Measurements from ENCODE around the gene REPS2.

DNA sequence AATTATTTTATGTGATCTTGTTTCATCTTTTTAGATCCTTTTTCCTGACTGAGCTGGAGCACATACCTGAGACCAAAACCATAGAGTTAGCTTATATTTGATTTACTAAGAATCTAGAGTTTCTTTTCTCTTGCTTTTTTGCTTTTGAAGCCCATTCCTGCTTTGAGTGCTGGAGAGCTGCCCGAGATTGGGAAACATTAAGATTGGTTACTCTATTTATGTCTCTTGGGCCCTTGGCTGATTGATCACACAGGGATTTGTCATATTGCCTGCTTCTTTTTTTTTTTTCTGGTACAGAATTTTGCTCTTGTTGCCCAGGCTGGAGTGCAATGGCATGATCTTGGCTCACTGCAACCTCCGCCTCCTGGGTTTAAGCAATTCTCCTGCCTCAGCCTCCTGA is 73.9 kb downstream of the REPS2 start:
- TF ChIP-seq, protein P1, sequence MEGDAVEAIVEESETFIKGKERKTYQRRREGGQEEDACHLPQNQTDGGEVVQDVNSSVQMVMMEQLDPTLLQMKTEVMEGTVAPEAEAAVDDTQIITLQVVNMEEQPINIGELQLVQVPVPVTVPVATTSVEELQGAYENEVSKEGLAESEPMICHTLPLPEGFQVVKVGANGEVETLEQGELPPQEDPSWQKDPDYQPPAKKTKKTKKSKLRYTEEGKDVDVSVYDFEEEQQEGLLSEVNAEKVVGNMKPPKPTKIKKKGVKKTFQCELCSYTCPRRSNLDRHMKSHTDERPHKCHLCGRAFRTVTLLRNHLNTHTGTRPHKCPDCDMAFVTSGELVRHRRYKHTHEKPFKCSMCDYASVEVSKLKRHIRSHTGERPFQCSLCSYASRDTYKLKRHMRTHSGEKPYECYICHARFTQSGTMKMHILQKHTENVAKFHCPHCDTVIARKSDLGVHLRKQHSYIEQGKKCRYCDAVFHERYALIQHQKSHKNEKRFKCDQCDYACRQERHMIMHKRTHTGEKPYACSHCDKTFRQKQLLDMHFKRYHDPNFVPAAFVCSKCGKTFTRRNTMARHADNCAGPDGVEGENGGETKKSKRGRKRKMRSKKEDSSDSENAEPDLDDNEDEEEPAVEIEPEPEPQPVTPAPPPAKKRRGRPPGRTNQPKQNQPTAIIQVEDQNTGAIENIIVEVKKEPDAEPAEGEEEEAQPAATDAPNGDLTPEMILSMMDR (IDR thresholded peaks at IDR 0.05): no peak
- TF ChIP-seq EZH2 (IDR thresholded peaks at IDR 0.05) (no peak), EZH2phosphoT487 (IDR thresholded peaks at IDR 0.05) (no peak)
